Measurements from ENCODE around the gene TPST2. TPM values are rescaled to one million over a fixed set of nuclear protein-coding genes. Genes with fewer than 3 reads are reported as not detected.

Gene TPST2
- total RNA-seq, 4 donors from 2014 or later = 44.5 to 59.4 (median 51.9) TPM

DNA sequence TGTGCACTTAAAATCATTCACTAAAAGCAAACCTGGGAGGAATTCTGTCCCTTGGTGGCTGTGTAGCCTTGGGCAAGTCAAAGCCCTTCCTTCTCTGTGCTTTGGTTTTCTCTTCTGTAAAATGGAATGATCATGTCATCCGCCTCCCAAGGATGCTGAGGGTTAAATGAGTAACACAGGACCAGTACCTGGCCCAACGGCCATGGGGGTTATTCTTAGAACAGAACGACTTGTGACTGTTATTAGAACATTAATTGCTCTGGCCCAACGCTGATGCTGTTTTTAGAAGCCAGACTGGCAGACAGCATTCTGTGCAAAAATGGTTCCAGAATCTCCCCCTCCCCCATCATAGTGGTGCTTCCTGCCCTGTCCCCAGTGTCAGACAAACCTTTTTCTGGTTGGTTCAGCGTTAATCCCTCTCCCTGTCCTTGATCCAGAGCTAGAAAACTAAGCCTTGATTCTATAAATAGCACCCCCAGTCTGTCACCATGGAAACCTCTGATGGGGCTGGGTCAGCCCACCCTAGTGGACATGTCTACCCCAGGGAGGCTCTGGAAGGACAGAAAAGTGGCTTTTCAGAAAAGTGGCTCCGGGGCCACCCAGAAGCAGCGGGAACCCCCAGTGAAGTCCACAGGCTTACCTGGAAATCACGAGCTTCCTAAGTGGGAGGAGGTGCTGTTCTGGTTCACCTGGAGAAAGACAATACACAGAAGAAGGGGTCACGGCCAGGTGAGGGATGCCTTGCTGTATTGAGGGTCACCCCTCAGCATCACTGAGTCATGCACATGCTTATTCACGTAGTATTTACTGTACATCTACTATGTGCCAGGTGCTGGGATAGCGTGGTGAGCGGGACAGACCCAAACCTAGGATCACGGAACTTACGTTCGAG, 62.1 kb downstream of the TPST2 start:
- WGBS = 75% methylated on average over 15 of the region's 15 CpGs
- Histone ChIP-seq H3K4me3 (no peak overlapping the region), H3K4me1 (no peaks in the 10 kb centered on the region), H3K36me3 (peaks cover 76% of the 10 kb centered on the region), H3K27me3 (no peaks in the 10 kb centered on the region), H3K9me3 (no peaks in the 10 kb centered on the region), H3K27ac (no peak overlapping the region)
- TF ChIP-seq POLR2A (IDR thresholded peaks at IDR 0.05) = no peak
- TF ChIP-seq, protein P1, sequence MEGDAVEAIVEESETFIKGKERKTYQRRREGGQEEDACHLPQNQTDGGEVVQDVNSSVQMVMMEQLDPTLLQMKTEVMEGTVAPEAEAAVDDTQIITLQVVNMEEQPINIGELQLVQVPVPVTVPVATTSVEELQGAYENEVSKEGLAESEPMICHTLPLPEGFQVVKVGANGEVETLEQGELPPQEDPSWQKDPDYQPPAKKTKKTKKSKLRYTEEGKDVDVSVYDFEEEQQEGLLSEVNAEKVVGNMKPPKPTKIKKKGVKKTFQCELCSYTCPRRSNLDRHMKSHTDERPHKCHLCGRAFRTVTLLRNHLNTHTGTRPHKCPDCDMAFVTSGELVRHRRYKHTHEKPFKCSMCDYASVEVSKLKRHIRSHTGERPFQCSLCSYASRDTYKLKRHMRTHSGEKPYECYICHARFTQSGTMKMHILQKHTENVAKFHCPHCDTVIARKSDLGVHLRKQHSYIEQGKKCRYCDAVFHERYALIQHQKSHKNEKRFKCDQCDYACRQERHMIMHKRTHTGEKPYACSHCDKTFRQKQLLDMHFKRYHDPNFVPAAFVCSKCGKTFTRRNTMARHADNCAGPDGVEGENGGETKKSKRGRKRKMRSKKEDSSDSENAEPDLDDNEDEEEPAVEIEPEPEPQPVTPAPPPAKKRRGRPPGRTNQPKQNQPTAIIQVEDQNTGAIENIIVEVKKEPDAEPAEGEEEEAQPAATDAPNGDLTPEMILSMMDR (IDR thresholded peaks at IDR 0.05) = no peak
- TF ChIP-seq EP300 (IDR thresholded peaks at IDR 0.05) = no peak
- no peak for TF ChIP-seq POLR2AphosphoS5 (IDR thresholded peaks at IDR 0.05)
- DNase-seq (ENCODE audit: low spot score in 2 of 2) = no peak

DNA sequence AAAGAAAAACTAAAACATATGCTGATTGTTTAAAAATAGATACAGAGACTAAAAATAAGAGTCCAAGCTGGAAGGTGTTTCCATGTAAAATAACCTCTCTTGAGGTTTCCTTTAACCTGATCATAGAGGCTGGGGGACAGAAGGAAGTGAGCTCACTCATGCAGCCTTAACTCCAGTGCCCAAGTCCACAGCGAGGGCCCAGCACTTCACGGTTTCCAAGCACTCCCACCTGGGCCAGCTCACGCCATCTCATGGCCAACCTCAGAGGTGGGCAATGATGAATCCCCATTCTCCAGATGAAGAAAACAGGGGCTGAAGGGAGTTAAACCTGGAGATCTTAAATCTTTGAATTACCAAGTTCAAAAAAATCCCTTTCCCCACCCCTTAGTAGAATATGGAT, 62.8 kb downstream of the TPST2 start:
- 68% methylated on average over 3 of the region's 3 CpGs for WGBS
- Histone ChIP-seq H3K4me1 (no peaks in the 10 kb centered on the region), H3K36me3 (peaks cover 69% of the 10 kb centered on the region), H3K27me3 (no peaks in the 10 kb centered on the region), H3K27ac (no peak overlapping the region), H3K4me3 (no peak overlapping the region), H3K9me3 (no peaks in the 10 kb centered on the region)
- no peak for TF ChIP-seq EP300 (IDR thresholded peaks at IDR 0.05)
- TF ChIP-seq, protein P1 (IDR thresholded peaks at IDR 0.05) = no peak
- no peak for TF ChIP-seq POLR2AphosphoS5 (IDR thresholded peaks at IDR 0.05)
- TF ChIP-seq POLR2A (IDR thresholded peaks at IDR 0.05) = no peak
- no peak for DNase-seq (ENCODE audit: low spot score in 2 of 2)

DNA sequence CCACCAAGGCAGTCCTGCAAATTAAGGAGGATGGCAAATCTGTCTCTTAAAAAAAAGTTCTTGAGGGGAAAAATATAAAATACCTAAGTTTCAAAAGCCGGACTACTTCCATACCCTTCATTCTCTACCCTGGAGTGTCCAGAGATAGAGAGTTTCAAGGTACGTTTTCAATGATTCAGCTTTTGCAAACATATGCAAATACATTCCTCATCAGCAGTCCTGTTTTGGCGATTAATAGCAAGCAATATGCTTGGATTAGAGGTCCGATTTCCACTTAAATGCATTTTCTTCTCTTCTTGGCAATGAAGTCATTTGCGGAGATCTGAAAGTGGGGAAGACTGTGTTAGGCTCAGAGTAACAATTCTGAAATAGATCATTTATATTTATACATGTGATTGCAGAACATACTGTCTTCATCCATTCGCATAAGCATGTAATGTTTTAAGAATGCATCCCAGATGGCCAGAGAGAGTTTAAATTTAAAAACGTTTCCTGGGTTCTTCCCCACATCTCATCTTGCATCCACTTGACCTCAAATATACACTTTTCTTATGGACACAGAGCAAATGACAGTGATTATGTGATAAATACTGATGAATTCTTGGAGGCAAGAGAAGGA, 63.9 kb downstream of the TPST2 start:
- H3K27me3 ChIP-seq = no peaks in the 10 kb centered on the region
- no peak overlapping the region for H3K4me3 ChIP-seq
- no peaks in the 10 kb centered on the region for H3K4me1 ChIP-seq
- peaks cover 59% of the 10 kb centered on the region for H3K36me3 ChIP-seq
- H3K9me3 ChIP-seq = no peaks in the 10 kb centered on the region
- no peak for DNase-seq (ENCODE audit: low spot score in 2 of 2)
- H3K27ac ChIP-seq = no peak overlapping the region
- WGBS = 80% methylated on average over 7 of the region's 7 CpGs
- TF ChIP-seq EP300 (IDR thresholded peaks at IDR 0.05) (no peak), POLR2A (IDR thresholded peaks at IDR 0.05) (no peak), POLR2AphosphoS5 (IDR thresholded peaks at IDR 0.05) (no peak)
- TF ChIP-seq, protein P1 (IDR thresholded peaks at IDR 0.05) = no peak

DNA sequence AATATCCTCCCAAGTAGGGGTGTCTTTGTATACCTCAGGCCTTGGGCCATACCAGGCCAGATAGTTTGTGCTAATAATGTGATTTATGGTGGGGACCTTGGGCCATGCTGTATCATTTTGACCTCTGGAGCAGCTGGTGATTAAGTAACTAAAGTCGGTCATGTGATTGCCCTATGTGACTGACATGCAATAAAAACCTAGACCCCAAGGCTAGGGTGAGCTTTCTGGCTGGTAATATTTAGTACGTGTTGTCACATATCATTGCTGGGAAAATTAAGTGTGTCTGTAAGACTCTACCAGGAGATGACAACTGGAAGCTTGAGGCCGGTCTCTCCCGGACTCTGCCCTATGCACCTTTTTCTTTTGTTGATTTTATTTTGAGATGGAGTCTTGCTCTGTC, 65.1 kb downstream of the TPST2 start:
- no peaks in the 10 kb centered on the region for H3K9me3 ChIP-seq
- peaks cover 47% of the 10 kb centered on the region for H3K36me3 ChIP-seq
- no peak overlapping the region for H3K27ac ChIP-seq
- no peak overlapping the region for H3K4me3 ChIP-seq
- 86% methylated on average over 4 of the region's 4 CpGs for WGBS
- H3K27me3 ChIP-seq = no peaks in the 10 kb centered on the region
- TF ChIP-seq POLR2A (IDR thresholded peaks at IDR 0.05) (no peak), EP300 (IDR thresholded peaks at IDR 0.05) (no peak), POLR2AphosphoS5 (IDR thresholded peaks at IDR 0.05) (no peak)
- TF ChIP-seq, protein P1 (IDR thresholded peaks at IDR 0.05) = no peak
- H3K4me1 ChIP-seq = no peaks in the 10 kb centered on the region
- DNase-seq (ENCODE audit: low spot score in 2 of 2) = no peak

DNA sequence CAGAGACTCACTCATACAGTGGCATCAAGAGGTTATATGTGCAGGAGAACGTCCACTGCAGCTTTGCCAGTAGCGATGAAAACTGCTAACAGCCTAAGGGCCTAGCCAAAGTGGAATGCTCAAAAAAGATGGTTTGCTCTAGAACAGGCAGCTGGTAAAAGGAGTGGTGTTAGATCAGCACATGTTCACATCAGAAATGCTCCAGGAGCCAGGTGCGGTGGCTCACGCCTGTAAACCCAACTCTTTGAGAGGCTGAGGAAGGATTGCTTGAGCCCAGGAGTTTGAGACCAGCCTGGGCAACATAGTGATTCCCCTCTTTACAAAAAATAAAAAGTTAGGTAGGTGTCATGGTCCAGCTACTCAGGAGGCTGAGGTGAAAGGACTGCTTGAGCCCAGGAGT, 67.3 kb downstream of the TPST2 start:
- Histone ChIP-seq H3K9me3 (no peaks in the 10 kb centered on the region), H3K4me3 (no peak overlapping the region), H3K4me1 (no peaks in the 10 kb centered on the region), H3K27ac (no peak overlapping the region), H3K27me3 (no peaks in the 10 kb centered on the region), H3K36me3 (peaks cover 33% of the 10 kb centered on the region)
- 91% methylated on average over 4 of the region's 4 CpGs for WGBS
- TF ChIP-seq POLR2AphosphoS5 (IDR thresholded peaks at IDR 0.05) = no peak
- TF ChIP-seq, protein P1 (IDR thresholded peaks at IDR 0.05) = no peak
- no peak for TF ChIP-seq EP300 (IDR thresholded peaks at IDR 0.05)
- TF ChIP-seq POLR2A (IDR thresholded peaks at IDR 0.05) = no peak
- no peak for DNase-seq (ENCODE audit: low spot score in 2 of 2)
